SJCRH30 (cell line): ENCODE measurements around the gene SFT2D1. TPM values are rescaled to one million over a fixed set of nuclear protein-coding genes. Genes with fewer than 3 reads are reported as not detected.

Experiments
- DNase-seq, 2 experiments: peaks; one replicate each; pipeline ENCODE4 v3.0.0-alpha.2; 2015 to 2020
- H3K27ac ChIP-seq: fragments of 250-450 bp; sonication (Bioruptor Pico); 2 replicates; pipeline ENCODE4 v1.5.1; 2020; ENCODE audit warnings: mild to moderate bottlenecking, moderate library complexity
- H3K27me3 ChIP-seq: fragments of 250-450 bp; sonication (Bioruptor Pico); 2 replicates; pipeline ENCODE4 v1.5.1; 2020; ENCODE audit warnings: mild to moderate bottlenecking, moderate library complexity
- H3K36me3 ChIP-seq: fragments of 250-450 bp; sonication (Bioruptor Pico); 2 replicates; pipeline ENCODE4 v1.5.1; 2020; ENCODE audit warnings: mild to moderate bottlenecking, moderate library complexity
- H3K4me1 ChIP-seq: fragments of 250-450 bp; sonication (Bioruptor Pico); 2 replicates; pipeline ENCODE4 v1.5.1; 2020; ENCODE audit warnings: mild to moderate bottlenecking, moderate library complexity
- H3K4me3 ChIP-seq: fragments of 250-450 bp; sonication (Bioruptor Pico); 2 replicates; pipeline ENCODE4 v1.5.1; 2020; ENCODE audit warnings: mild to moderate bottlenecking, moderate library complexity
- H3K9me3 ChIP-seq: fragments of 250-450 bp; sonication (Bioruptor Pico); replicated peaks from 2 replicates; pipeline ENCODE4 v1.5.1; 2020; ENCODE audit warnings: mild to moderate bottlenecking, moderate library complexity
- total RNA-seq: library from RNA; depleted of rRNA; stranded (reverse); fragments of >200 nt; shearing (Covaris generic); gene quantifications from 2 replicates; pipeline ENCODE4 v1.2.3, GENCODE V29; 2014

The SFT2D1 gene
- total RNA-seq, 1 experiment from 2014 or later, result 75.8 TPM

GRCh38 chr6:166310634-166311033 is 31.7 kb downstream of the SFT2D1 start:
- H3K4me3 ChIP-seq, result no peak overlapping the region
- no peaks in the 10 kb centered on the region for H3K9me3 ChIP-seq
- peaks cover 3% of the 10 kb centered on the region; the same call in 1 of the 2 replicates for H3K4me1 ChIP-seq
- no peaks in the 10 kb centered on the region for H3K36me3 ChIP-seq
- H3K27ac ChIP-seq, result no peak overlapping the region
- H3K27me3 ChIP-seq, result no peaks in the 10 kb centered on the region
- DNase-seq, result no peak

DNA sequence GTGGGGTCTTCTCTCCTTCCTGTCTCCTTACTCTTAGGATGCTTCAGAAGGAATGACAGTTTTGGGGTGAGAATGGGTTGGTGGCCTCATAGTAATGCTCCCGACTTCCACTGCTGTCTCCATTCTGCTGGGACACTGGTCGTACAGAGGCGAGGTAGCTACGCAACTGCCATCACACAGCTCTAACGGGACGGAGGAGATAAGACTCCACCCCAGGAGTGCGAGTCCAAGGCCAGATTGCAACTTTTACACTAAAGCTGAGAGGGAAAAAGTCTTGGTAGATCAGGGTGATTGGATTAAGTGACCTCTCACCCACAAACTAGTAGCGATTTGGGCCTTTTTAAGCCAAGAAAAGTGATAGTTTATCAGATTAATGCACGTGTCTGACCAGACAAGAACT is 32.4 kb downstream of the SFT2D1 start:
- no peak for DNase-seq
- Histone ChIP-seq H3K9me3 (no peaks in the 10 kb centered on the region), H3K4me1 (peaks cover 3% of the 10 kb centered on the region; the same call in 1 of the 2 replicates), H3K27me3 (no peaks in the 10 kb centered on the region), H3K27ac (no peak overlapping the region), H3K4me3 (no peak overlapping the region), H3K36me3 (no peaks in the 10 kb centered on the region)

DNA sequence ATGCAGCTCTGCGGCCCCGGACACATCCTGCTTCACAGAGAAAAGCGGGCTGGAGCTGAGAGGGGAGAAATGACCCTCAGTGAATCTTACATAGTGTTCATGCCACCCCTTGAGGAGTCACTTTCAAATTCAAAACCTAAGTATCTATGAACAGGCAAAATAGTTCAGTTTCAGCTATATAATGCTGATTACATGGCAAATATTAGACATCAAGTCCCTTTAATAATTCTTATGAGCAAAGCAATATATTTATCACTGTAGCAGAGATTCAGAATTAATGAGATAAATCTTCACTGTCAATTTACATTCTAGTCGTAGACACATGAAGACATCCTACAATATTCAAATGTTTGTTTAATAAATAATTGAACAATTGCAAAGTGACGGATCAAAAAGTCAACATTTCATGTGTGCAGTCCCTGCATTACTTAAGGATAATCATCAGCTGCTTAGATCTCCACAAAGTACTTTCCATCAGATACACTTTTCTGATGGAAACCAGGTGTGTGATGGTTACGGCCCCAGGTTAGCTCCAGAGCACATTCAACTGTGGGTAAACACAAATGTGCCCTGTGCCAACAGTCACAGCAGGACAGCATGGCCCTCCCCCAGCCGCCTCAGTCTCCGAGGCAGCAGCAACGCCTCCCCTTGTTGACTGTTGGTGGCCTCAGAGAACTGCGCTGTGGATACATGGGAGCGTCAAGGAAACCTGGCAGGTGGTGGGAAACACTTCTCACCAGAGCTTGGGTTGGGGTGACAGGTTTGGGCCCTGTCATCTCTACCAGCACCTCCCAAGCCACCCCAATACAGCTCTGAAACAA is 33.4 kb downstream of the SFT2D1 start:
- Histone ChIP-seq H3K27me3 (no peaks in the 10 kb centered on the region), H3K9me3 (no peaks in the 10 kb centered on the region), H3K27ac (no peak overlapping the region), H3K36me3 (no peaks in the 10 kb centered on the region), H3K4me1 (peaks cover 3% of the 10 kb centered on the region; the same call in 1 of the 2 replicates), H3K4me3 (peak overlapping the region; percentile 51)
- DNase-seq, result no peak

- H3K27me3 ChIP-seq, result no peaks in the 10 kb centered on the region
- peak within 1 kb of the TSS; percentile 51 for H3K4me3 ChIP-seq
- H3K36me3 ChIP-seq, result no peaks in the 10 kb centered on the region
- no peaks in the 10 kb centered on the region for H3K9me3 ChIP-seq
- peak in 1 of 2 experiments; percentile 19 for DNase-seq
- H3K27ac ChIP-seq, result no peak within 1 kb of the TSS
- peaks cover 3% of the 10 kb centered on the region; the same call in 1 of the 2 replicates for H3K4me1 ChIP-seq
Measured at GRCh38 chr6:166308033-166308768, 34.1 kb downstream of the SFT2D1 start, which contains the start of gene PRR18. PRR18 (minus strand) TSS chr6:166308392; CDS start chr6:166308142, 250 bp downstream.

DNA sequence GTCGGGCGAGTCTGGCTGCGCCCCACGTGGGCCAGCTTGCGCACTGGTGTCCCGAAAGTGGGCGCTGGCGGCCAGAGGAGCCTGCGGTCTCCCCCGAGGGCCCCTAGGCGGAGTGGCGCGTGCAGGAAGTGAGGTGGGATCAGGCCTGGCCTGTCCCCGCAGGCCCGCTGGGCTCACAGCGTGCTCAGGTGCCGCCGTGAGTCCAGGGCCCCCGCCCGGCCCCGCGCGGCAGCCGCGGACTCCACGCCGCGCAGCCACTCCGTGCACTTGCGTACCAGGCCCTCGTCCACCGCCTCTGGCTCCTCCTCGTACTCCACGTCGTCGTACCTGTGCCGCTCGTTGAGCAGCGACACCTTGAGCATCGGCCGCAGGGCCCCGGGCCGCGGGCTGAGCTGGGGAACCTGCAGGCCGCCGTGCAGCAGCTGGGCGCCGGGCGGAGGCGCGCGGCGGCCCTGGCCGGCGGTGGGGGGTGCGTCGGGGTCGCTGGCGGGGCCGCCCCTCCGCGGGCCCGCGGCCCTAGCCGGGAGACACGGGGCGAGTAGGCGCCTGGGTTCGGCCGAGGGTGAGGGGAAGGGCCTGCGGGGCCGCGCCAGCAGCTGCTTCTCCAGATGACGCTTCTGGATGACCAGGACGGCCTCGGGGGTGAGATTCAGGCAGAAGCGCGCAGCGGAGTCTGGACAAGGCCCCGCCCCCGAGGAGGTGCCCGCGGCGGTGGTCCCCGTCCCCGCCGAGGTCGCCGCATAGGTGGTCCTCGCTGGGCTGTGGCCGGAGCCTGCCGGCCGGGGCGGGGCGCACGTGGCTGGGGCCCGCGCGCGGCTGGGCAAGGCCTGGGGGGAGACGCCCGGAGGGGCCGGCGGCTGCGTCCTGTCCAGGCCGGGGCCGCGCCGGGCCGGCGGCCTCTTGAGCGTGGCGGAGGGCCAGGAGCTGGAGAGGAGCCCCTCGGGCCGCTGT is 35.0 kb downstream of the SFT2D1 start:
- no peak for DNase-seq
- Histone ChIP-seq H3K9me3 (no peaks in the 10 kb centered on the region), H3K27ac (no peak overlapping the region), H3K4me3 (peak overlapping the region; percentile 51), H3K36me3 (no peaks in the 10 kb centered on the region), H3K4me1 (no peaks in the 10 kb centered on the region), H3K27me3 (no peaks in the 10 kb centered on the region)

- H3K36me3 ChIP-seq, result no peaks in the 10 kb centered on the region
- H3K4me1 ChIP-seq, result no peaks in the 10 kb centered on the region
- no peaks in the 10 kb centered on the region for H3K9me3 ChIP-seq
- no peak overlapping the region for H3K27ac ChIP-seq
- H3K4me3 ChIP-seq, result no peak overlapping the region
- no peak for DNase-seq
- H3K27me3 ChIP-seq, result no peaks in the 10 kb centered on the region
Measured at GRCh38 chr6:166306378-166307081, 35.8 kb downstream of the SFT2D1 start.

- H3K36me3 ChIP-seq, result no peaks in the 10 kb centered on the region
- no peak overlapping the region for H3K27ac ChIP-seq
- DNase-seq, result no peak
- H3K4me1 ChIP-seq, result no peaks in the 10 kb centered on the region
- H3K27me3 ChIP-seq, result no peaks in the 10 kb centered on the region
- no peak overlapping the region for H3K4me3 ChIP-seq
- no peaks in the 10 kb centered on the region for H3K9me3 ChIP-seq
Measured at GRCh38 chr6:166305562-166306117, 36.7 kb downstream of the SFT2D1 start.

GRCh38 chr6:166304106-166304505 is 38.2 kb downstream of the SFT2D1 start:
- Histone ChIP-seq H3K27me3 (no peaks in the 10 kb centered on the region), H3K36me3 (no peaks in the 10 kb centered on the region), H3K4me3 (no peak overlapping the region), H3K27ac (no peak overlapping the region), H3K9me3 (no peaks in the 10 kb centered on the region), H3K4me1 (no peaks in the 10 kb centered on the region)
- peak in 1 of 2 experiments; percentile 18 for DNase-seq

DNA sequence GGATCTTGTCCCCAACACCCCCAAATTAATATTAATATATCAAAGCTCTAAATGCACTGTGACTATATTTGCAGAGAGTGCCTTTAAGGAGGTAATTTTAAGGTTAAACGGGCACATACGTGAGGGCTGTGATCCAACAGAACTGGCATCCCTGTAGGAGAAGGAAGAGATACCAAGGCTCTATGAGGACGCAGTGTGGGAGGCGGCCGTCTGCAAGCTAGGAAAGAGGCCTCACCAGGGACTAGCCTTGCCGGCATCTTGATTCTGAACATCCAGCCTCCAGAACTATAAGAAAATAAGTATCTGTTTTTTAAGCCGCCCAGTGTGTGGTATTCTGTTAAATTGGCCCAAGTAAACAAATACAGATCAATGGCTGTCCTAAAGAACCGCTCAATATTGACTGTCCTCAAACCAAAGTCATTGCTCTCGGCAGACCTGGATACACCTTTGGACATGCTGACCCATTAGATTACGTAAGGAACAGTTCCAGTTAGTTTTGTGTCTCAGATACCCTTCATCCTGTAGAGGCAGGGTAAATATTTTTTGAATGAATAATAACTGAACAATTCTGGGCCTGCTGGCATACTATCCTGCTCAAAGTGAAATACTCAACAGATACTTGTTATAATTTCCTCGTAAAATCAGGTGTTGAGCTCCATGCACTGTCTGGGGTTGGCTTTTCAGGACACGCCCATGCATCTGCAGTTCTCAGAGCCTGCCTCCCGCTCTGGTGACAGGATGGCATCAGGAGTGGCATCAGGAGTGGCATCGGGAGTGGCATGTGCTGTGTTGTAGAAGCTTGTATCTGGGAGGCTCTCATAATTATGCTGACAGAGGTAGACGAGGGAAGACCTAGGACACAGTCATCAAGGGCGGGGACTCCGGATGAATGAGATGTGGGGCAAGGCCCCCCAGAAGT is 40.5 kb downstream of the SFT2D1 start:
- Histone ChIP-seq H3K4me1 (no peaks in the 10 kb centered on the region), H3K9me3 (0 out of 2 replicates have a peak, but pooled peaks cover 3% of the 10 kb centered on the region), H3K27me3 (no peaks in the 10 kb centered on the region), H3K4me3 (no peak overlapping the region), H3K27ac (no peak overlapping the region), H3K36me3 (no peaks in the 10 kb centered on the region)
- DNase-seq, result no peak

- Histone ChIP-seq H3K27me3 (no peaks in the 10 kb centered on the region), H3K4me3 (no peak overlapping the region), H3K36me3 (no peaks in the 10 kb centered on the region), H3K27ac (no peak overlapping the region), H3K9me3 (peaks cover 3% of the 10 kb centered on the region; the same call in 1 of the 2 replicates), H3K4me1 (no peaks in the 10 kb centered on the region)
- DNase-seq, result no peak
Measured at GRCh38 chr6:166300357-166300987, 41.9 kb downstream of the SFT2D1 start.

GRCh38 chr6:166297606-166298005 is 44.7 kb downstream of the SFT2D1 start:
- Histone ChIP-seq H3K27me3 (no peaks in the 10 kb centered on the region), H3K27ac (no peak overlapping the region), H3K36me3 (no peaks in the 10 kb centered on the region), H3K9me3 (peaks cover 3% of the 10 kb centered on the region; the same call in 1 of the 2 replicates), H3K4me1 (no peaks in the 10 kb centered on the region), H3K4me3 (no peak overlapping the region)
- no peak for DNase-seq

DNA sequence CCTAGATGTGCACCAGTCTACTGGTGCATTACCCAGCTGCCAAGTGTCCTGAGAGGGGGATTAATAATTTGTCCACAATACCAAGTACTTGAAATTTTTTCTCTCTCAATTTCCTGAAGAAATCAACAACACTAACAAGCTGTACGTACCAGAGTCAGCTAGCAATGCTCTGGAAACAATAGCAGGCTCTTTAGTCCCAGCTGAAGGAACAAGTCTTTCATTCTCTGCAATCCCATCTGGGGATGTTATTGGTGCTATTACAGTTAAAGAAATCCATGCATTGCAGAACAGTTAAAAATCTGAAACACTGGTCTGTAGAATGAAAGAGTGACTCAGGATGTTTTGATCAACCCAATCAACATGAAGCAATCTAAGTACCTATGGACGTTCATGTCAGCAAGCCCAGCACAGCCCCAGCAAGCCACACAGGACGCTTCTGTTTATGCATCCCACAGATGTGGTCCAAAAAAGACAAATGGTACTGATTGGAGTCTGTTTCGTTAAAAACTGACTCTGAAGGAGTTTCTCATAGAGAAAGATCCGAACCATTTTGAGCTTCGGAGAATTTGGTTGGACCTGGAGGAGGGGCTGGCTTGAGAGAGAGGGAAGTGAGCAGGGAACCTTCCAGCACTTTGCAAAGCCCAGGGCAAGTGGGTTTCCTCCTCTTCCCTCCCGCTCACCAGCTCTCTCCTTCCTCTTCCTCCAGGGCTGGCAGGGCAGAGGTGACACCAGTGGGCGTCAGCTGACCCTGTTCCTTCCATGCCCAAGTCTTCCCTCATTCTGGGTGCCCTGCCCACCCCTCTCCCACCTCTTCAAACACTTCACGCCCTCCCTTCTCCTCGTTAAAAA is 46.1 kb downstream of the SFT2D1 start:
- peaks cover 3% of the 10 kb centered on the region; the same call in 1 of the 2 replicates for H3K9me3 ChIP-seq
- no peaks in the 10 kb centered on the region for H3K27me3 ChIP-seq
- H3K4me1 ChIP-seq, result no peaks in the 10 kb centered on the region
- no peak overlapping the region for H3K4me3 ChIP-seq
- no peak overlapping the region for H3K27ac ChIP-seq
- no peaks in the 10 kb centered on the region for H3K36me3 ChIP-seq
- DNase-seq, result no peak
